ENCODE measurements around the gene PLA1A.

DNA sequence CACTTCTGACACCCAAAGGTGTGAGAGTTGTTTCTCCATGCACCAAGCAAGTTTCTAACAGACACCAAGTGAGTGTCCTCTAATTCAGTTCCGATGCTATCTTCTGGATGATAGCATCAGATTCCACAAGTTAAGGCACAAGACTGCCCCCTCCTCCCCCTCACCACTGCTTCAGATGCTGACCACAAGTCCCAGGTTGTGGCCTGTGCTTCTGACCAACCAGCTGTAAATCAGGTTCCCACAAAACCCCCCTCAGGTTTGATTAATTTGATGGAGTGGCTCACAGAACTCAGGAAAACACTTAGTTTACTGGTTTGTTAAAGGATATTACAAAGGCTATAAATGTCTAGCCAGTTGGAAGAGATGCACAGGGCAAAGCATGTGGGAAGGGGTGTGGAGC, 7.0 kb upstream of the PLA1A start:
- TF ChIP-seq, protein P1, sequence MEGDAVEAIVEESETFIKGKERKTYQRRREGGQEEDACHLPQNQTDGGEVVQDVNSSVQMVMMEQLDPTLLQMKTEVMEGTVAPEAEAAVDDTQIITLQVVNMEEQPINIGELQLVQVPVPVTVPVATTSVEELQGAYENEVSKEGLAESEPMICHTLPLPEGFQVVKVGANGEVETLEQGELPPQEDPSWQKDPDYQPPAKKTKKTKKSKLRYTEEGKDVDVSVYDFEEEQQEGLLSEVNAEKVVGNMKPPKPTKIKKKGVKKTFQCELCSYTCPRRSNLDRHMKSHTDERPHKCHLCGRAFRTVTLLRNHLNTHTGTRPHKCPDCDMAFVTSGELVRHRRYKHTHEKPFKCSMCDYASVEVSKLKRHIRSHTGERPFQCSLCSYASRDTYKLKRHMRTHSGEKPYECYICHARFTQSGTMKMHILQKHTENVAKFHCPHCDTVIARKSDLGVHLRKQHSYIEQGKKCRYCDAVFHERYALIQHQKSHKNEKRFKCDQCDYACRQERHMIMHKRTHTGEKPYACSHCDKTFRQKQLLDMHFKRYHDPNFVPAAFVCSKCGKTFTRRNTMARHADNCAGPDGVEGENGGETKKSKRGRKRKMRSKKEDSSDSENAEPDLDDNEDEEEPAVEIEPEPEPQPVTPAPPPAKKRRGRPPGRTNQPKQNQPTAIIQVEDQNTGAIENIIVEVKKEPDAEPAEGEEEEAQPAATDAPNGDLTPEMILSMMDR (conservative IDR thresholded peaks at IDR 0.05 in 1 of 2, IDR thresholded peaks at IDR 0.05 in 1 of 2; ENCODE audit: extremely low read depth in 1 of 2, insufficient read depth in 1 of 2, low read depth in 1 of 2, low read length in 2 of 2): no peak
- no peak for TF ChIP-seq EZH2 (IDR thresholded peaks at IDR 0.05; ENCODE audit: borderline replicate concordance, low read length)

All from mammary epithelial cell (primary cell).